Panc1 (cell line): ENCODE measurements around the gene ADK. TPM values are rescaled to one million over a fixed set of nuclear protein-coding genes. Genes with fewer than 3 reads are reported as not detected.

Experiments
- ATAC-seq: fragments of 200-7000 bp; cut with Tn5 transposase; 2 replicates; pipeline ENCODE4 v1.9.1; 2020; ENCODE audit warnings: mild to moderate bottlenecking, moderate library complexity
- BruUV-seq: library from RNA; stranded (reverse); fragments of 400-500 nt; replicated peaks from 2 replicates; lab custom pipeline; 2021; lab: Mats Ljungman, UMichigan
- CTCF ChIA-PET: fragments of 300-600 bp; sonication (Branson Sonifier 250); formaldehyde crosslinking; loops from one replicate; lab custom pipeline; 2022; ENCODE audit warnings: antibody characterized with exemption; lab: Charles Lee
- POLR2A ChIA-PET: fragments of 300-600 bp; sonication (Branson Sonifier 250); formaldehyde crosslinking; loops from one replicate; lab custom pipeline; 2022; ENCODE audit warnings: antibody characterized with exemption; lab: Charles Lee
- DNase-seq: peaks from one replicate; pipeline ENCODE4 v3.0.0-alpha.2; 2010; ENCODE audit warnings: low read depth, low spot score
- H3K27ac ChIP-seq: 2 replicates; pipeline ENCODE4 v1.5.1; 2011; ENCODE audit warnings: mild to moderate bottlenecking, low read length, inconsistent platforms
- H3K27me3 ChIP-seq: fragments of 200-500 bp; sonication (Bioruptor generic); 2 replicates; pipeline ENCODE4 v1.6.0; 2014; ENCODE audit warnings: low read length, inconsistent platforms; ENCODE audit not compliant: control insufficient read depth, insufficient read depth
- H3K36me3 ChIP-seq: fragments of 200-500 bp; sonication (Bioruptor generic); 2 replicates; pipeline ENCODE4 v1.5.1; 2014; ENCODE audit warnings: inconsistent platforms, mild to moderate bottlenecking, low read length, moderate library complexity; ENCODE audit not compliant: control insufficient read depth, insufficient read depth
- H3K4me1 ChIP-seq: 2 replicates; pipeline ENCODE4 v1.5.1; 2011; ENCODE audit warnings: inconsistent platforms, mild to moderate bottlenecking, low read length, moderate library complexity; ENCODE audit not compliant: control insufficient read depth, insufficient read depth
- H3K4me3 ChIP-seq, 2 experiments: 2 replicates each; pipeline ENCODE4 v1.5.1; 2011 to 2012; ENCODE audit warnings: low read depth in 2 of 2, low read length in 2 of 2, mild to moderate bottlenecking in 2 of 2, inconsistent platforms in 1 of 2, moderate library complexity in 1 of 2
- H3K9me3 ChIP-seq: fragments of 200-500 bp; sonication (Bioruptor generic); 2 replicates; pipeline ENCODE4 v1.5.1; 2014; ENCODE audit warnings: low read depth, mild to moderate bottlenecking, inconsistent platforms, low read length, moderate library complexity; ENCODE audit not compliant: control insufficient read depth, insufficient read depth
- POLR2AphosphoS5 ChIP-seq: IDR thresholded peaks from 2 replicates; pipeline ENCODE4 v1.6.1; 2012; ENCODE audit warnings: mild to moderate bottlenecking, low read depth, low read length, moderate library complexity
- REST ChIP-seq, 2 experiments: IDR thresholded peaks; 2 replicates each; pipeline ENCODE4 v1.6.1; 2011 to 2012; ENCODE audit warnings: low read depth in 2 of 2, control low read depth in 1 of 2, low read length in 1 of 2, mild to moderate bottlenecking in 1 of 2, moderate library complexity in 1 of 2; ENCODE audit not compliant: insufficient read depth in 1 of 2
- SIN3A ChIP-seq: IDR thresholded peaks from 2 replicates; pipeline ENCODE4 v1.6.1; 2012; ENCODE audit warnings: low read depth, mild to moderate bottlenecking, low read length, moderate library complexity, borderline replicate concordance; ENCODE audit not compliant: insufficient read depth
- TCF7L2 ChIP-seq: IDR thresholded peaks from 2 replicates; pipeline ENCODE4 v1.6.1; 2011; ENCODE audit warnings: mild to moderate bottlenecking, low read depth, low read length, inconsistent platforms
- in situ Hi-C: cut with HindIII; loops from 2 replicates; pipeline ENCODE4 v1.10.0; 2016; ENCODE audit warnings: low sequenced_read_pairs, low pct_unique_long_range_greater_than_20kb
- intact Hi-C: fragments of 100-400 bp; cut with micrococcal nuclease; formaldehyde crosslinking; loops from one replicate; pipeline ENCODE4 v1.10.0; 2022; ENCODE audit not compliant: unreplicated experiment
- total RNA-seq: library from RNA; stranded (reverse); gene quantifications from one replicate; pipeline ENCODE4 v1.2.1, GENCODE V29; 2021; ENCODE audit not compliant: unreplicated experiment
- TF ChIP-seq, protein P1 (sequence below): fragments of 450-650 bp; IDR thresholded peaks from 2 replicates; pipeline ENCODE4 v1.5.1; 2017; ENCODE audit warnings: mild to moderate bottlenecking

The ADK gene
- total RNA-seq, 1 experiment from 2014 or later: 64.5 TPM

DNA sequence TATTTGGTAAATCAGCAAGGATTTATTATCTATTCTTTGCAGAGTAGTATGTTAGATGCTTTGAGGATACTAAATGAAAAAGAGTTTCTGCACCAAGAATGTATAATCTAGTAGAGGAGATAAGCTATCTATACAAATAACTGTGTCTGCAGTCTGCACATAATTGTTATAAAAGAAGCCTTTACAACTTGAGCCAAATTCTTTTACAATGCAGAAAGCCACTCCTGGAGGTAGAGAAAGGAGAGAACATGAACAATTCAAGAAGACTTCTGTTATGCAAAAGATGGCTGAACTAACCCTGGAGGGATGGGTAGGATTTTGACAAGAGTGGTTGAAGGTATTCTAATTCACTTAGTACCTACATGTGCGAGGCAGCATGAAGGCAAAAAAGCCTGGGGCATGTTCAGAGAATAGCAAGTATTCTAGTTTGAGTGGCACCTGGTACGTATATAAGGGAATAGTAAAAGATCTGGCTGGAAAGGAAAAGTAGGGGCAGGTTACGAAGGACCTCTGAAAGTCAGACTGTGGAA is 424.2 kb downstream of the ADK start:
- ChIA-PET POLR2A (no interaction called here), CTCF (no interaction called here)
- H3K27ac ChIP-seq: no peak overlapping the region
- no peaks in the 10 kb centered on the region for H3K4me1 ChIP-seq
- ATAC-seq: no peak
- in situ Hi-C loops: no loop called here
- no peak overlapping the region for H3K4me3 ChIP-seq
- intact Hi-C loops: no loop called here
- H3K36me3 ChIP-seq: no peaks in the 10 kb centered on the region
- H3K9me3 ChIP-seq: no peaks in the 10 kb centered on the region
- no peaks in the 10 kb centered on the region for H3K27me3 ChIP-seq
- no TSS peak for BruUV-seq
- no peak for DNase-seq
- no peak for TF ChIP-seq REST (IDR thresholded peaks at IDR 0.05; ENCODE audit: insufficient read depth in 1 of 2, low read depth in 2 of 2, low read length in 1 of 2)
- TF ChIP-seq SIN3A: no peak
- TF ChIP-seq, protein P1, sequence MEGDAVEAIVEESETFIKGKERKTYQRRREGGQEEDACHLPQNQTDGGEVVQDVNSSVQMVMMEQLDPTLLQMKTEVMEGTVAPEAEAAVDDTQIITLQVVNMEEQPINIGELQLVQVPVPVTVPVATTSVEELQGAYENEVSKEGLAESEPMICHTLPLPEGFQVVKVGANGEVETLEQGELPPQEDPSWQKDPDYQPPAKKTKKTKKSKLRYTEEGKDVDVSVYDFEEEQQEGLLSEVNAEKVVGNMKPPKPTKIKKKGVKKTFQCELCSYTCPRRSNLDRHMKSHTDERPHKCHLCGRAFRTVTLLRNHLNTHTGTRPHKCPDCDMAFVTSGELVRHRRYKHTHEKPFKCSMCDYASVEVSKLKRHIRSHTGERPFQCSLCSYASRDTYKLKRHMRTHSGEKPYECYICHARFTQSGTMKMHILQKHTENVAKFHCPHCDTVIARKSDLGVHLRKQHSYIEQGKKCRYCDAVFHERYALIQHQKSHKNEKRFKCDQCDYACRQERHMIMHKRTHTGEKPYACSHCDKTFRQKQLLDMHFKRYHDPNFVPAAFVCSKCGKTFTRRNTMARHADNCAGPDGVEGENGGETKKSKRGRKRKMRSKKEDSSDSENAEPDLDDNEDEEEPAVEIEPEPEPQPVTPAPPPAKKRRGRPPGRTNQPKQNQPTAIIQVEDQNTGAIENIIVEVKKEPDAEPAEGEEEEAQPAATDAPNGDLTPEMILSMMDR: no peak
- TF ChIP-seq TCF7L2: no peak
- TF ChIP-seq POLR2AphosphoS5: no peak

DNA sequence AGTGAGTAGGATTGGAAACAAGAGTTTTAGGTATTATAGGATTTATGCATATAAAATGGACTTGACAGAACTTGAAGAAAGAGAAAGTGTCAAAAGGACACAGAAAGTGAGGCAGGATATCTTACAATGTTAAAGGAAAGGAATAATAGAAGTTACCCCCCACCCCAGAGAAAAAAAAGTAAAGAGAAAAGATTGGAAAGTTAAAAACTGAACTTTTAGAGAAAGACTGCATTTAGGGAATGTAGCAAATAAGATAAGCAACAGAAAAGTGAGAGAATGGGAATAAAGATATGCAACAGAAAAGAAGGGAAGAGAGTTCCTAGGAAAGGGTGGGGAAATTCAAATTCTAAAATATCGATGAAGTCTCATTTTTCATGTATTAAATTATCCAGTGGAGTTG is 424.9 kb downstream of the ADK start:
- Histone ChIP-seq H3K36me3 (no peaks in the 10 kb centered on the region), H3K27ac (no peak overlapping the region), H3K4me3 (no peak overlapping the region), H3K4me1 (no peaks in the 10 kb centered on the region), H3K27me3 (no peaks in the 10 kb centered on the region), H3K9me3 (no peaks in the 10 kb centered on the region)
- intact Hi-C loops (no loop called here), in situ Hi-C loops (no loop called here)
- TF ChIP-seq, protein P1: no peak
- POLR2A ChIA-PET: no interaction called here
- DNase-seq (no peak), ATAC-seq (no peak)
- BruUV-seq: no TSS peak
- CTCF ChIA-PET: no interaction called here
